ENCODE measurements around the gene TMX4.
"Not testable (repeated sequence)": the region's sequence is repeated elsewhere in the genome, so short reads cannot be mapped to it uniquely, and the experiment has no call there.

TMX4 gene, protein sequence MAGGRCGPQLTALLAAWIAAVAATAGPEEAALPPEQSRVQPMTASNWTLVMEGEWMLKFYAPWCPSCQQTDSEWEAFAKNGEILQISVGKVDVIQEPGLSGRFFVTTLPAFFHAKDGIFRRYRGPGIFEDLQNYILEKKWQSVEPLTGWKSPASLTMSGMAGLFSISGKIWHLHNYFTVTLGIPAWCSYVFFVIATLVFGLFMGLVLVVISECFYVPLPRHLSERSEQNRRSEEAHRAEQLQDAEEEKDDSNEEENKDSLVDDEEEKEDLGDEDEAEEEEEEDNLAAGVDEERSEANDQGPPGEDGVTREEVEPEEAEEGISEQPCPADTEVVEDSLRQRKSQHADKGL

DNA sequence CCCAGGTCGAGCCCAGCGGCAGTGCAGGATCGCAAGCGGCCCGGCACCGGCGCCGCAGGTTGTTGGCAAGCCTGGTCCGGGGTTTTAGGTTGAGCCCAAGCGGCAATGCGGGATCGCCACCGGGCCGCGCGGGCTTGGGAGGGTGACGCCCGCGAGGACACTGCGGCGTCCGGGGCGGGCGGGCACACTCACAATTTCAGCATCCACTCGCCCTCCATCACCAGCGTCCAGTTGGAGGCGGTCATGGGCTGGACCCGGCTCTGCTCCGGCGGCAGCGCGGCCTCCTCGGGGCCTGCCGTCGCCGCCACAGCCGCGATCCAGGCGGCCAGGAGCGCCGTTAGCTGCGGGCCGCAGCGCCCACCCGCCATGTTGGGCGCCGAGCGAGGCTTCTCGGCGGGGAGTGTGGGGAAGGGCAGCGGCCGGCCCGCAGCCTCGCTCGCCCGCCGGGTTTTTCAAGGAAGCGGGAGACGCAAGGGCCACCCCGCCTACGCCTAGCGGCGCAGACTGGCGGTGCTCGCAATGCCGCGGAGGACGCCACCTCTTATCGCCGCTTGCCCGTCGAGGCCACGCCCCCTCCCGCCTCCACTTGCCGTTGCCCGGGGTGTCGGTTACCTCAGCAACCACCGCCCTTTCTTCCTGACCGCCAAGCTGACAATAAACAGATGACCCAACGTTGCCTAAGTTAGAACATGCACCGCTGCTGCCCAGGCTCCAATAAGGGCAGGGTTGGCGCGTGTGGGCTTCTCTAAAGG, at the start of gene TMX4:
Gene TMX4, minus strand, starts transcription at position 516 of the 752 bp plus-strand sequence. Its CDS starts 148 bp downstream, at position 368.
- peak; percentile 96 for DNase-seq (ENCODE audit: low spot score)

DNA sequence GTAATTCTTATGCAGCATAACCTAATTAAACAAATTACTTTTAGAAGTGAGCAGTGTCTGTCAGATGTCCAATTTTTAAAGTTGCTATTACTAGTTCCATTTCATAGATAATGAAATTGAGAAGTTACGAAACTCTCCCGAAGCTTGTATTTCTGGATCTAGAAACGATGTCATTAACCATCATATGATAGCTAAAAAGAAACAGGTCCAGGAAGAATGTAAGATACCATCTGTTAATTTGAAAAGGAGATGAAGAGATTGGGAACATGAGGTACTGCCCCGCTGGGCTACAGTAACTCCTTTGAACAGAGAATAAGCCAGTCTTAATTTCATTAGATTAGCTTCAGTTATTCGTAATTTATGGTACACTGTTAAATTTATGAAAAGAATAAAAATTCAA, 47.5 kb upstream of the TMX4 start:
- peak; percentile 40 for DNase-seq (ENCODE audit: low spot score)

DNA sequence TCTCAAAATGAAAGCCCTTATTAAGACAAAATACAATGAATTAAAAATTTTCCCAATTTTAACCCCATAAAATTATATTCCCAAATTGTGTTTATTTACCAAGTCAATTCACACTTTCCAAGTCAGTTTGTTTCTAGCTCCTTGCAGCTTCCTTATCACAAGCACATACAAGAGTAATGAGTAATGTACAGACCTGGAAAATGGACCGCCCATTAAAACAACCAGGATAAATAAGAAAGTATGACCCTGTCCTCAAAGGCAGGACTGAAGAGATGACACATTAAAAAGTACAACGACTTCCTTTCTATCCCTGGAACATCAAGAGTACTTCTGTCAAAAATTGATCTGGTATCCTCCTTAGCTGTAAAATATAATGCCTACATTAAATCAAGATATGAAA, 47.1 kb upstream of the TMX4 start:
- no peak for DNase-seq (ENCODE audit: low spot score)

DNA sequence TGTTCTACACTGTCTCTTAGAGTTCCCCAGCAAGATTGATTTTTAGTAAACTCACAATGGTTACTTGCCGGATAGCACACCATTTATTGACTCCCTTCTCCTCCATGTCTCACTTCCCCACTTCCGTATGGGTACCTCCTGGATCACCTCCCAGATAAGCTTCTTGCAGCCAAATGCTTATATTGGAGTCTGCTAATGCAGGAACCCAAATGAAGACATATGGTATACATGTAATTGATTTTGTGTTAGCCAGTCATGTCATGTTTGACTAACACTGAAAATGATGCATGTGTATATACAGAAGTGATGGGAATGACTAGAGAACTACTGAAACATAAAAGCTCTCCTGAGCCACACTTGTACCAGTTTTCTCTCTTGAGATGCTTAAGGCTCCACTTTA, 46.1 kb upstream of the TMX4 start:
- peak; percentile 5 for DNase-seq (ENCODE audit: low spot score)

DNA sequence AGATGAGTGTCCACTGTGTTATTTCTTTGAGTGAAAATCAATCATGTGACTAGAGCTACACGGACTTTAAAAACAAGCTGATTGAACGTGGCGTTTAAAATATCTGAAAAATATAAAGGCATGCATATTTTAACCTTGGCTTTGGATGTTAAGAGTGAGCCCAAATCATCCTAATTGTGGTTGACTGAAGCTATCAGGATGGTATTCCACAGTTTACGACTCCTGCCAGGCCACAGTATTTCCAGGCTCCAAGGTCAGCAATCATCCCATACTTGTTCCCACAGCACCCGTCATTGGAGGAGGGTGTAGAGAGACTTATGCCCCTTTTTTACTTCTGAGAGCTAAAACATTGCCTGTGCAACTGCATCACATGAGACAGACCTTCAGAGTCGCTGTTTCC, 43.2 kb upstream of the TMX4 start:
- DNase-seq (ENCODE audit: low spot score) = no peak

DNA sequence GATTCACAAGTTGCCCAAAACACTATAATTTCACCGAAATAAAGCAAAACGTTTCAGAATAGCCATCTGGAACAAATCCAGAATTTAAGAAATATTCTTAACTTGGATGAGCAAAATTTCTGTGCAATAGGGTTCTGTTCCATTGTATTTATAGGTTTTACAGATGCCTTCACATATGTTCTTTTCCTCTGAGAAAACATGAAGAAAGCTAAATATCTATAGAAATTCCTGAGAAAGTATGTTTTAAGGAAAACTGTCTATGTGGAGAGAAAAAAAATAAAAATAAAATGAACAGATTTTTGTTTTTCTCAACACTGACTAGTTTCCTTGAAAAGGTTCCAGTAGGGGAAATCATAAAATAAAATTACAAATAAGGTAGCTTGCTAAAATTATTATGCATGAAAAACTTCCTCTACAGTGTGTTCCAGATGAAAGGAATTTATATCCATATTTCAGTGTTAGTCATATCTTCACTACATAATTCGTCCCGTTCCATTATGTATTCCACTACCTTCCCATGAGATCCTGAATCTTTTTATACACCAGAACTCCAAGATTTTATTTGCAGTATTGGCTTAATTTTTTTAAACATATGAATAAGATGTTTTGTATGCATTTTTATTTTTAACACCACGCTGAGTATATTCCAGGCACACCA, 42.4 kb upstream of the TMX4 start:
- DNase-seq (ENCODE audit: low spot score) = no peak

DNA sequence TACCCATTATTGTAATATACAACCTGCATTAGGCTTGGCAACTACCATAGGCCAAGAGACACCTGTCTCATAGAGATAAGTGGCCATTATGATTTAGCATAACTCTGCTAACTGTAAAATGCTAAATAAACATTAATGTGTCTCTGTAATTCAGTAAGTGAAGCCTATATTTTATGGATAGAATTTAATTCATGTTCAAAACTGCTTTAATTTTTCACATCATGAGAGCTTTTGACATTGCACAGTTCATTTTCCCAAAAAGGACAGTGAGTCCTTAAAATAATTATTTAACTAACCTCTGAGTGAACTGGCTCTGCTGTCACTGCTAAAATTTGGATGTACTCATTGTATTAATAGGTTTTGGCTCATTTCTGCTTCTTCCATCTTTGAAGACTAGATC, 41.4 kb upstream of the TMX4 start:
- no peak for DNase-seq (ENCODE audit: low spot score)

DNA sequence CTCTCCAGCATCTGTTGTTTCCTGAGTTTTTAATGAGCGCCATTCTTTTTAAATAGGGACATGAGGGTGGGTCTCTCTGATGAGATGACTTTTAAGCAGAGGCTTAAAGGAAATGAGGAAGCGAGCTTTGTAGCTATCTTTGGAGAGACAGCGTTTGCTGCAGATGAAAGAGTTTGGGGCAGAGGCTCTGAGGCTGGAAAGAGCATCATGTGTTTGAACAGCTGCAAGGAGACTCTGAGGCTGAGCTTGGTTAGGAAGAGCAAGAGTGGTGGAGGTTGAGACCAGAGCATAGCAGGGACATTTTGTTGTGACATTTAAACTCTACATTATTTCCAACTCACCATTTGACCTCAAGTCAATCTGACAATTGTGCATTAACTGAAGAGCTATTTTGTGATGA, 38.3 kb upstream of the TMX4 start:
- no peak for DNase-seq (ENCODE audit: low spot score)

DNA sequence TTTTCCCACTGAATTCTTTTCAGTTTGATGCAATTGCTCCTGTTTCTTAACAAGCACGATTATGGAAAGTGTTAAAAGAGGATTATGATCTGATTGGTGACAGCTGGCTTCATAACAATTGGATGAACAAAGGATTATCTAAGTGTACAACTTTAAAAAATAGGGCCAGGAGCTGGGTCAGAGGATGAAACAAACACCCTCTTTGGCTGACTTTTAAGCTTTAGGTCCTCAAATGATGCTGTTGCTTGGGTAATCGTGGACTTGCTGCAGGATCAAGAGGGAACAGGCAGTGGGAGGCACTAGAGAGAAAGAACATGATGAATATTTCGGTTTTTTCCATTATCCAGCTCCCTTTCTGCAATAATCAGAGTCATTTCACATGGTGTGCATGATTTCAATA, 35.5 kb upstream of the TMX4 start:
- no peak for DNase-seq (ENCODE audit: low spot score)

DNA sequence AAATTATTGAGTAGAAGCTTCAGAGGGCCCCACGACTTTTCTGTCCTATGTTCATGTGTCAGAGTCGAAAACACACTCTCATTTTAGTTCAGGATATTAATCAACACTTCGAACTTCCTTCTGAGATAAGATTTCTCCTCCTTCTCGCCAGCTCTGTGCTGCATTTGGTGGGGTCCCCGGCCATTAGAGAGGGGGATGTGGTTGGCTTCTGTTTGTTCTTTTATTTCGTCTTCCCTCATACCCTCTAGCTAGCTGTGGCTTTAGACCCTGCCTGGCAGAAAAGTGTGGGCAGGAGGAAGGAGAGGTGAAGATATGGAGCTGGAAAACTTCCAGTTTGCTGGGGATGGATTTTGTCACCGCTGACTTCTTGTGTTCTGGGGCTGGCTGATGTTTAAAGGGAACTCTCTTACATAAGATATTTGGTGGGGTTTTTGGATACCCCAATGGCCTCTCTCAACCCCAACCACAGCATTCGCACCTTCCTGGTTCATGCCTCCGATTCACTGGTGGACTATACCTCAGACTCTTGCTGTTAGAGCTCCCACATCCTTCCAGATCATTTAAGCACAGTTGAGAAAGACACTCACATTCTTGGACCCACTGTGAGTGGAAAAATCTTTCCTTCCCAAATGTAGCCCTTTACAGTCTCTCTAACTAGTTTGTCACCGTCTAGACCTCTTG, 30.7 kb upstream of the TMX4 start:
- no peak for DNase-seq (ENCODE audit: low spot score)

DNA sequence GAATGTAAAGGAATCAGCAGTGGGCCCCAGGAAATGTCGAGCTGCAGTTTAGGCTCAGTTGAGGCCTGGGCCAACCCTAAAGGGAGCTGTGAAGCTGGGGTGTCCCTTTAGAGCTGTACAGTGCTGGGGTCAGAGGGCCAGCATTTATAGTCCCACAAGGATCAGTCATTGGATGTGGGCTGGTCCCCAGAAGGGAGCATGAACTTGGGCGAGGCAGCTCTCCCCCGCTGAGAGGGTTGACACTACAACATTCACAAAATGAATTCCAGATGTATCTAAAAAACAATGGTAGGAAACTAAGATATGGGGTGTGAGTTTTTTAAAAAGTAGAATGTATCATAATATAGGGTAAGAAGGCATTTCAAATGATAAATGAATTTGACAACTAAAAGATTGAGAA, 29.7 kb upstream of the TMX4 start:
- no peak for DNase-seq (ENCODE audit: low spot score)

DNA sequence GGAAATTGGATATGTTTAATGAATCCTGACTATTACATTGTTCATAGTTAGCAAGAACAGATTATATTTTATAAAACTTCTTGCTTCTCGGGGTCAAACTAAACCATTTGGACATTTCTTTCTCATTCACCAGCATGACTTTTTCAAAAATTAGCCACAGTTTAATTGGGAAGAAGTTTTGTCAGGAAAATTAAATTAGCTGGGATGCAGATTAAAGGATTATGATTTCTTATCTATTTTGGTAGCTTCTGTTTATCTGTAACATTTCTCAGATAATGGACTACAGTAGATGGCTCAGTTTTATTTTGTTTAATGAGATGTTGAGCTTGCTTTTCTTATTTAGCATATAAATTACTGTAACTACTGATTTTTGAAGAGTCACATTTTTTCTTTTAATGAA, 26.4 kb upstream of the TMX4 start:
- DNase-seq (ENCODE audit: low spot score) = no peak

DNA sequence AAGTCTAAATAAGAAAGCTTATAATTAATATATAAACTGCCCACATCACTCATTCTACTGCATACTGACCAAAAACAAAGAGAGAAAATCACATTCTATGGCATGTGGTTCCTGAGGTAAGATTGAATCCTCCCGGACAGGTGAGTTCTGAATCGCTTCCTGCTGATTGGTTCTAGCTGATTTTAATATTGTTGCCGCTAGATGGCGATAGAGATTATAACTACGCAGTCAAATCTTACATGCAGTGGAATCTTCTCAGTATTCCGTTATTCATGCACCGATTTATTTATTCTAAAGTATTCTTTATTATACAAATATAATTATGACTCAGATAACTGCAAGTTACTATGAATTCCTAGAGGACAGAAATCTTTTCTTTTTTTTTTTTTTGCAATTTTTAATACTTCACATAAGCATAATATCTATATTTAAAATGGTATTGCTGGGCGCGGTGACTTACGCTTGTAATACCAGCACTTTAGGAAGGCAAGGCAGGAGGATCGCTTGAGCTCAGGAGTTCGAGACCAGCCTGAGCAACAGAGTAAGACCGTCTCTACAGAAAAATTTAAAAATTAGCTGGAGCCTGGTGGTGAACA, 24.2 kb upstream of the TMX4 start:
- peak; percentile 80 for DNase-seq (ENCODE audit: low spot score)

DNA sequence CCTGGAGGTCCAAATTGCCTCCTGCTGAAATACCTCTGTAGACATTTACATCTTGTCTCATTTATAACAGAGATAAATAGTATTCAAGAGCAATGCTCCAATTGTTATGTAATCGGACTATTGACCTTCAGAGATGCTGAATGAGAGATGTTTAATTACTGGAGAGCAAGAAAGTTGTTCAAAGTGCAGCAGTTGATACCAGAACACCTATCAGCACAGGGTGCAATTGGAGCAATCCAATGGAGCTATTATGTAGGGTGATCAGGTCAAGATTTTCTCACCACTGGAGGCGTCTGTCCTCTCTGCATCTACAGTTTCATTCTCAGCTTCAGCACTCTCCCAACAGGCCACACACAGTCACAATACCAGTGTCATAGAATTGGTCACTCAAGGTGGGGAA, 19.5 kb upstream of the TMX4 start:
- no peak for DNase-seq (ENCODE audit: low spot score)

DNA sequence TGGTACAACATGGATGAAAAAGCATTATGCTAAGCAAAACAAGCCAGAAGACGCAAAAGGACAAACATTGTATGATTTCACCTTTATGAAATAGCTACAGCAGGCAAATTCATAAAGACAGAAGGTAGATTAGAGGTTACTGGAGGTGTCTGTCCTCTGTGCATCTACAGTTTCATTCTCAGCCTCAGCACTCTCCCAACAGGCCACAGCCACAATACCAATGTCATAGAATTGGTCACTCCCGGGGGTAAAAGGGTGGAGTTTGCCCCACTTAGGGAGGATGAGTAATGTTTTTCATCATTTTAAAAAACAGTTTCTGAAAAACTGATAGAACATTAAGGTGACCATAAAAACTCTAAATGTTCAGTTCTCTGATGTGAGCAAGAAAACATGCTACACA, 17.2 kb upstream of the TMX4 start:
- DNase-seq (ENCODE audit: low spot score) = no peak

DNA sequence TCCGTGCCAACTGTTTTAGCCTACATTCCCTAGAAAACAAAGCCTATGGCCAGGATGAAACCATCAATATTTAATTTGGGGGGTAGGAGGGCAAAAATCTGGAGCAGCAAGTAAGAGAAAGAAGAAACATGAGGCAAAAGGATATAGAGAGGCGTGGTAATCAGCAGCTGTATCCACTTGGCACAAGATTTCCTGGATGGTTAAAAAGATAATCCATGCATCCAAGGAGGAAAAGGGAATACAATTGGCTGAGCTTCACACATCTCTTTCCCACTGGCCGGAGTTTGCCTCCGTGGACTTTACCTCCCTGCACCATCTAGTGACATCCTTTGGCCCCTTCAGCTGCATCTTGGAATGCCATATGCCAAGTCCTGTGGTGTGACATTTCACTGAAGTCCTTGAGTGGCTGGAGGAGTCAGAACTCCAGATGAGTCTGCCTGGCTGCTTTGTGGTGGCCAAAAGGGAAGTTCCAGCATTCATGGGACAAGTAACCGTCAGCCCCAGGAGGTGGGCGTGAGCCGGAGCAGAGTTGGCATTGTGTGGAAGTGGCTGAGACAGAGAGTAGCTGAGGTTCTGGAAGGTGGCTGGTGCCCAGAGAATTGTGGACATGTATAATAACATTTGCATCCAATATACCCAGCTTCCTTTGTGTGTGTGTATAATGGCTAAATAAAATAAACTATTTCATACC, 13.7 kb upstream of the TMX4 start:
- no peak for DNase-seq (ENCODE audit: low spot score)

DNA sequence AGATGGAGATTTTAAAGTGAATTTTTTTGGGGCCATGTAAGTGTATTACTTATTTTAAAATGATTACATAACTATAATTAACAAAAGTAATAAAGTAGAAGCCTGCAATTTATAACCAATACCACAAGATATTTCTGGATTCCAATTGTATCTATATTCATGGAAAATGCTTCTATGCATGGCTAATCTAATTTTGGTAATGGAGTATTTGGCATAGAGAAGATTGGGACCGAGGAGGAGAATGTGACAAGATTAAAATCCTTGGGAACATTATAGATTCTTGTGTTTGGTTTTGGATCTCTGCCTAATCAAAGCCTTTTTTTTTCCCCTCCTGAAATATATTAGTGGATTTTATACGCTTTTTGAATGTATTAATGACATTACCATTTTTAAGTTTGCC, 12.9 kb upstream of the TMX4 start:
- no peak for DNase-seq (ENCODE audit: low spot score)

DNA sequence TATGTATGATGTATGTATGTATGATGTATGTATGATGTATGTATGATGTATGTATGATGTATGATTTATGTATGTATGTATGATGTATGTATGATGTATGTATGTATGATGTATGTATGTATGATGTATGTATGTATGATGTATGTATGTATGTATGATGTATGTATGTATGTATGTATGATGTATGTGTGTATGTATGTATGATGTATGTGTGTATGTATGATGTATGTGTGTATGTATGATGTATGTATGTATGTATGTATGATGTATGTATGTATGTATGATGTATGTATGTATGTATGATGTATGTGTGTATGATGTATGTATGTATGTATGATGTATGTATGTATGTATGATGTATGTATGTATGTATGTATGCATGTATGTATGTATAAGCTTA, 12.0 kb upstream of the TMX4 start:
- not testable (repeated sequence) for DNase-seq (ENCODE audit: low spot score)

DNA sequence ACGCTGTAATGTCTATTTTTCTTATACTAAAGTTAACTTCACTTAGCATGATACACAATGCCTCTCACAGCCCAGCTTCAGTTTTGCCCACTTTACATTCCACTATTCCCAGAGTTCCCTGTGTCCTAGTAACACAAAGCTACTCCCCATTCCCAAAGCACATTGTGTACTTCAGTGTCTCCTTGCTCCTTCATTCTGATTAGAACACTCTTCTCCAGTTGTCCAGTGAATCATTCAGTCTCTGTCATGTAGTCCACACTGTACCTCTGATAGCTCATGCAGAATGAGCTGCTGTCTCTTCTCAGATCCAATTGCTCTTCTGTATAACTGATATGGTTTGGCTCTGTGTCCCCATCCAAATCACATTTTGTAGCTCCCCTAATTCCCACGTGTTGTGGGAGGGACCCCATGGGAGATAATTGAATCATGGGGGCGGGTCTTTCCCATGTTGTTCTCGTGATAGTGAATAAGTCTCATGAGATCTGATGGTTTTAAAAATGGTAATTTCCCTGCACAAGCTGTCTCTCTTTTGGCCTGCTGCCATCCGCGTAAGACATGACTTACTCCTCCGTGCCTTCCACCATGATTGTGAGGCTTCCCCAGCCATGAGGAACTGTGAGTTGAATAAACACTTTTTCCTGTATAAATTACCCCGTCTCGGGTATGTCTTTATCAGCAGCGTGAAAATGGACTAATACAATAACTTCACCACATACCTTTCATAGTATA, 2.1 kb upstream of the TMX4 start:
- no peak for DNase-seq (ENCODE audit: low spot score)

DNA sequence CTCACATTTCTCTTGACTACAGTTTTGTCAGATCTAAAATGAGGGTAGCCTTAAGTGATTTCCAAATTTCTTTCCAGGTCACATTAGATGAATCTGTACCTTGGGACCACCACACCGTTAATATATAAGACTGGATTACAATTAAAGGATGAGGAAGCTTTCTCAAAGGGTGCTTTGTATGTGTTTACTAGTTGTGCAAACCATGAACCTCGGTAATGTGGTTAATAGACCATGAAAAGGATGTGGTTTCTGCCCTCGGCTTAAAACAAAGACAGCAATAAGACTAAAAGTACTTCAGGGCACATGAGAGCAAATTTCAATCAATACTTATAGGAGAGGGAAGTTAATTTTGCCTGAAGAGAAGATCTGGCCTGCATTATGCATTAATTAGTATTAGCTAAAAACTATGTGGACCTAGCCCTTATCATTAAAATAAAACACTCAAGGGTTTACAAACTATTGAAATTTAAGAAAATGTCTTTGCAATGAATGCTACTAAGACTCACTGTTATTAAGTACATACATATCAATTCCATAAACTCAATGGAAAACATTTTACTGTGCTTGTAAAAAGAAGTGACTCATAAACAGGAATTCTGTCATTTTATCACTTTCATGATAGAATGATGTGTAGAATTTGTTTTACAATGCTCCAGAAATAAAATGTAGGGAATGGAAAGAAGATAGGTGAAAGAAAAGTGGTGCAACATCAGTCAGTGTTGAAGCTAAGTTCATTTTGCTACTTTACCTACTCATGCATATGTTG, 936 bp upstream of the TMX4 start:
- DNase-seq (ENCODE audit: low spot score) = no peak

Data from cerebellar cortex (tissue), 1 donor.